Mucosa of rectum (tissue), 2 donors: ENCODE results near the gene NHLRC2.

Source experiments
- H3K27ac ChIP-seq, 2 donors: one replicate each; pipeline ENCODE4 v1.7.0; 2013; ENCODE audit warnings: inconsistent platforms in 2 of 2, low read depth in 2 of 2, low read length in 2 of 2
- H3K27me3 ChIP-seq, 2 donors: one replicate each; pipeline ENCODE4 v1.7.0; 2013; ENCODE audit warnings: low read length in 2 of 2; ENCODE audit not compliant: control insufficient read depth in 2 of 2, insufficient read depth in 2 of 2
- H3K36me3 ChIP-seq, 2 donors: one replicate each; pipeline ENCODE4 v1.7.0; 2013; ENCODE audit warnings: low read length in 2 of 2; ENCODE audit not compliant: control insufficient read depth in 2 of 2, insufficient read depth in 2 of 2
- H3K4me1 ChIP-seq, 2 donors: one replicate each; pipeline ENCODE4 v1.7.0; 2013; ENCODE audit warnings: low read length in 2 of 2, mild to moderate bottlenecking in 1 of 2; ENCODE audit not compliant: control insufficient read depth in 2 of 2, insufficient read depth in 2 of 2
- H3K4me3 ChIP-seq, 2 donors: one replicate each; pipeline ENCODE4 v1.7.0; 2013; ENCODE audit warnings: low read length in 2 of 2
- H3K9ac ChIP-seq, 2 donors: one replicate each; pipeline ENCODE4 v1.7.0; 2013; ENCODE audit warnings: low read length in 2 of 2, low read depth in 1 of 2, mild to moderate bottlenecking in 1 of 2
- H3K9me3 ChIP-seq, 2 donors: one replicate each; pipeline ENCODE4 v1.7.0; 2013; ENCODE audit warnings: low read length in 2 of 2; ENCODE audit not compliant: control insufficient read depth in 2 of 2
- donor health status: healthy.
- donor health status: Normal muscosa, but diverticular disease.

NHLRC2 gene

DNA sequence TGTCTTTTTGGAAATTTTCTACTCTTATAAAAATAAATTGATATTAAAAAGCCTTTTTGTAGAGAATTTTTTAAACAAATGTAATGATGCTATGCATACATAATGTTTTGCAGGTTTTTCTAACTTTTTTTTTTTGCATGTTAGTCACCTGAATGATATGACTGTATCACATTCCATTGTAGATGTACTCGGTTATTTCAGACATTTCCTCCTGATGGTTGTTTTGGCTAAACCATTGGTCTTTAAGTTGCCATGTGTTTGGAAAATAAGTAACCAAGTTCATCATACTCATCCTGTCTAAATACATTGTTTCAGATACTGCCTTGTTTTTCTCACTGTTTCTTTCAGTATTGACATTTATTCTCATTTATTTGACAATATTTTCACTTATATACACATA is 25.8 kb downstream of the NHLRC2 start:
- Histone ChIP-seq H3K9ac (no peak overlapping the region), H3K9me3 (no peaks in the 10 kb centered on the region), H3K4me1 (no peaks in the 10 kb centered on the region), H3K4me3 (no peak overlapping the region), H3K27me3 (no peaks in the 10 kb centered on the region), H3K27ac (no peak overlapping the region), H3K36me3 (peaks cover 3 to 8% of the 10 kb centered on the region in 2 donors)

DNA sequence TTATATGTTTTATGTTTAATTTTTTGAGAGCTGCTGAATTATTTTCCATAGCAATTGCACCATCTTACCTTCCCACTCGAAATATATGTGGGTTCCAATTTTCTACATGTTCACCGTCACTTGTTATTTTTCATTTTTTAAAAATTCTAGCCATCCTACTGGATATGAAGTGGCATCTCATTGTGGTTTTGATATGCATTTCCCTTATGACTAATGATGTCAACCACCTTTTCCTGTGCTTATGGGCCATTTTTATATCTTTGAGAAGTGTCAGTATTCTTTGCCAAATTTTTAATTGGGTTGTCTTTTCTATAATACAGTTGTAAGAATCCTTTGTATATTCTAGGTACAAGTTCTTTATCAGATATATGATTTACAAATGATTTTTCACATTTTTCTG is 27.8 kb downstream of the NHLRC2 start:
- no peaks in the 10 kb centered on the region for H3K9me3 ChIP-seq
- H3K27ac ChIP-seq, result no peak overlapping the region
- no peak overlapping the region for H3K9ac ChIP-seq
- no peaks in the 10 kb centered on the region for H3K4me1 ChIP-seq
- H3K36me3 ChIP-seq, result peaks cover 0 to 3% of the 10 kb centered on the region in 2 donors
- H3K27me3 ChIP-seq, result no peaks in the 10 kb centered on the region
- H3K4me3 ChIP-seq, result no peak overlapping the region

DNA sequence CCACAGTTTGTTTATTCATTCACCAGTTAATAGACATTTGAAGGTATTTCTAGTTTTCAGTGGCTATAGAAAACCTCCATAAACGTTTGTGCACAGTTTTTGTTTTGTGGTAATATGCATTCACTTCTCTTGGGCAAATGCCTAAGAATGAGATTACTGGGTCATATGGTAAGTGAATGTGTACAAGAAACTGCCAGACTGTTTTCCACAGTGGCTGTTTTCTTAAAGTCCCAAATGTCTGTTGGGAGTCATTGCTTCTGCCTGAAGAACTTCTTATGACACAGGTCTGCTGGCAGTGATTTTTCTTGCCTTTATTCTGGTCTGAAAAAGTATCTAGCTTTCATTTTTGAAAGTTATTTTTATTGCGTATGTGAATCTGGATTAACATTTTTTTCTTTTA is 35.5 kb downstream of the NHLRC2 start:
- Histone ChIP-seq H3K9me3 (no peaks in the 10 kb centered on the region), H3K36me3 (peaks cover 0 to 5% of the 10 kb centered on the region in 2 donors), H3K27ac (no peak overlapping the region), H3K4me1 (no peaks in the 10 kb centered on the region), H3K9ac (no peak overlapping the region), H3K27me3 (no peaks in the 10 kb centered on the region), H3K4me3 (no peak overlapping the region)

DNA sequence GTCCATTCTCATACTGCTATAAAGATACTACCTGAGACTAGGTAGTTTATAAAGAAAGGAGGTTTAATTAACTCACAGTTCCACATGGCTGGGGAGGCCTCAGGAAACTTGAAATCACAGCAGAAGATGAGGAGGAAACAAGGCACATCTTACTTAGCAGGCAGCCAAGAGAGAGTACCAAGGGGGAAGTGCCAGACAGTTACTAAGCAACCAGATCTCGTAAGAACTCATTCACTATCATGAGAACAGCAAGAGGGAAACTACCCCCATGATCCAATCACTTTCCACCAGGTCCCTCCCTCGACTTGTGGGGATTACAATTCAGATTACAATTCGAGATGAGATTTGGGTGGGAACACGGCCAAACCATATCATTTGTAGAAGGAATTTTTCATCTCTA is 36.3 kb downstream of the NHLRC2 start:
- no peak overlapping the region for H3K9ac ChIP-seq
- no peaks in the 10 kb centered on the region for H3K9me3 ChIP-seq
- H3K4me1 ChIP-seq, result no peaks in the 10 kb centered on the region
- H3K27ac ChIP-seq, result no peak overlapping the region
- H3K36me3 ChIP-seq, result peaks cover 2 to 5% of the 10 kb centered on the region in 2 donors
- no peak overlapping the region for H3K4me3 ChIP-seq
- no peaks in the 10 kb centered on the region for H3K27me3 ChIP-seq

DNA sequence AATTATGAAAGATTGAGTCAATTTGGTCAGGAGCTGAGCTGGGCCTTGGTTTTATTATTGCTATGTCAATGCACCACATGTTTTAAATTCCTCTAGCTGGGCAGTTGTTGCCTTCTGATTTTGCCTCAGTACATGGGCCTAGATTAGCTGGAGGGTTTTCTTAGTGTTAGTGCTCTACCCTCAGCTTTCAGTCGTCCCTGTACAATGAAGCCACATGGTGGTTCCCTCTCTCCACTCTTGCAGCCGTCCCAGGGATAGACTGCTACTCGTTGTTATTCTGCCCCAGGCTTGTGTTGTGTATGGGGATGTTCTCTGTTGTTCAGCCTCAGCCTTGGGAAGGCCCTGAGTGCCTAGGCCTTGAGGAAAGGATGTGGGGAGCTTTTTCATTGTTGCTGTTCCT is 37.0 kb downstream of the NHLRC2 start:
- Histone ChIP-seq H3K4me1 (no peaks in the 10 kb centered on the region), H3K27me3 (no peaks in the 10 kb centered on the region), H3K4me3 (no peak overlapping the region), H3K9me3 (no peaks in the 10 kb centered on the region), H3K9ac (no peak overlapping the region), H3K27ac (no peak overlapping the region), H3K36me3 (peaks cover 2 to 5% of the 10 kb centered on the region in 2 donors)

DNA sequence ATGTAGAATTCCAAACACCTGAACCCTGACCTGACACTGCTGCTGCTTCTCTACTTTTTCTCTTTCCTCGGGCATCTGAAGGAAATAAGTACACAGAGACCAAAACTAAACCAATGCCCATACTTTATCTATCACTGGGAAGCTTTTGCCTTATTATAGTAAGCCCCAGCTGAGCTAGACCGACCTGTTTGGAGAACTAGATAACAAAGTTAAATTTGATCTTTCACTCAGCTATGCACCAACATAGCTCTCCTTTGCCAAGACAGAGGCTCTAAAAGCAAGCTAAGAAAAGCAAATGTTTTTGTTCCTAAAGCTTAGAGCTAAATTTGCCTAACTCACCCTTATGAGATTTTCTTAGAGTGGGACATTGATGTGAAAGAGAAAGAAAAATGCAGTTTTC is 39.1 kb downstream of the NHLRC2 start:
- no peaks in the 10 kb centered on the region for H3K4me1 ChIP-seq
- H3K27ac ChIP-seq, result no peak overlapping the region
- H3K9me3 ChIP-seq, result no peaks in the 10 kb centered on the region
- H3K9ac ChIP-seq, result no peak overlapping the region
- peaks cover 8 to 9% of the 10 kb centered on the region in 2 donors for H3K36me3 ChIP-seq
- no peak overlapping the region for H3K4me3 ChIP-seq
- H3K27me3 ChIP-seq, result no peaks in the 10 kb centered on the region

DNA sequence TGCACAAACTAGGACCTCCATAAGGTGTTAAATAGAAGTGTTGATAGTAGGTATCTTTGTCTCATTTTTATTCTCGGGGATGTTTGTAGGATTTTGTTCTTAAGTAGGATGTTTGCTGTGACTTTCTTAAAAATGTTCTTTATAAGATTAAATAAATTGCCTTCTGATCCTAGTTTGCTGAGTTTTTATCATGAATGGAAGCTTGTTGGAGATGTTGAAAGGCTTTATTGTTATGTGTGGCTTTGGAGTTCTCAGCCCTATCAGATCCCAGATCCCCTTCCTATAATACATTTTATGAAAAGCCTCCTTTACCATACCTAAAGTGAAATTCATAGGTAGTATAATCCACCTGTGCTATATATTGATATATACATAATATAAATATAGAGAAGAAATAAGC is 40.1 kb downstream of the NHLRC2 start:
- Histone ChIP-seq H3K27ac (no peak overlapping the region), H3K4me3 (no peak overlapping the region), H3K36me3 (peaks cover 10 to 17% of the 10 kb centered on the region in 2 donors), H3K27me3 (no peaks in the 10 kb centered on the region), H3K9ac (no peak overlapping the region), H3K9me3 (no peaks in the 10 kb centered on the region), H3K4me1 (no peaks in the 10 kb centered on the region)

DNA sequence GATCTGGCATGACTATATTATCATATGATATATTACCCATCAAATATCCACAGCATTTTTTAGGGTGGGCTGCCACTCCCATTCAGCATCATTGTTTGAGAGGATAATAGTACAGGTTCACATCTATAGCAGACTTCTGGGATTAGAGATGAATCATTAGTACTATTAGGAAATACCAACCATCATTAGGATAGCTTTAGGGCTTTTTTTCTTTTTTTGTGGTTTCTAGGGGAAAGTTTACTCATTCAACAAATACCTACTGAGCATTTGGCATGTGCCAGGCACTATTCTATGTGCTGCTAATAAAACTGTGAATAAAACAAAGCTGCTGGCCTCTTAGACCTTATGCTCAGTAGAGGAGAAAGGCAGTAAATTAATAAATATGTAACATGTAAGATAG is 40.6 kb downstream of the NHLRC2 start:
- H3K27me3 ChIP-seq, result no peaks in the 10 kb centered on the region
- no peak overlapping the region for H3K27ac ChIP-seq
- H3K9me3 ChIP-seq, result no peaks in the 10 kb centered on the region
- H3K9ac ChIP-seq, result no peak overlapping the region
- no peak overlapping the region for H3K4me3 ChIP-seq
- peaks cover 10 to 17% of the 10 kb centered on the region in 2 donors for H3K36me3 ChIP-seq
- H3K4me1 ChIP-seq, result no peaks in the 10 kb centered on the region

DNA sequence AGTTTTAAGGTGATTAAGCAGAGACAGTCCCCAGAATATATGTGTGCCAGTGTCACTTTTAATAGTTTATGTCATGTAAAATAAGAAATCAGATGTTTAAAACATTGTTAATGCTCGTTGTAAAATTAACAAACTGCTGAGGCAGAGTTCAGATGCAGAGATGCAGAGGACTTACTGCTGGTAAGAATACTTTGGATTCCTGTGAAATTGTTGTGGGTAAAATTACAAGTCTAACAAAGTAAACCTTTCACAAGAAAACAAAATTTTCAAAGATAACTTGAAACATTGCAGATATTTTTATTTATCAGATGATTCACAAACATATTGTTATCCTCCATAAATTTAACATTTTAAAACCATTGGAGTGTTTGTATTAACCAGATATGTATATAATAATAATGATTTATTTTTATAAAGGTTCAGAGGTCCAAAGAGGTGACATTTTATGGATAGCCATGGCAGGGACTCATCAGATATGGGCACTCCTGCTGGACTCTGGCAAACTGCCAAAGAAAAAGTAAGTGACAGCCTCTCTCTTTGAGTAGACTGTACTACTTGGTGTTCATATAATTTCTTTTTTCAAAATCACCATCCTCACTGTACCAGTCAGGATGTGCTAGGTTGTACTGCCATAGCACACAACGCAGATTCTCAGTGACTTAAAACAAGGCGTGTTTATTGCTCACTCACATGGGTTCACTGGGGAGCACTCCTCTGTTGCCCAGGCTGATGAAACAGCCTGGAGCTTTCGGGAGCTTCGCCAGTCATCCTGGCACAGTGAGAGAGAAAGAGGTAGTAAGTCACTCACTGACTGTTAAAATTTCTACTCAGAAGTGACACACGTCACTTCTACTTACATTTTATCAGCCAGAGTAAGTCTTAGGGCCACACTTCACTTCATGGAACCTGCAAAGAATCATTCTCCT is 43.5 kb downstream of the NHLRC2 start:
- Histone ChIP-seq H3K9me3 (no peaks in the 10 kb centered on the region), H3K4me1 (no peaks in the 10 kb centered on the region), H3K27ac (no peak overlapping the region), H3K4me3 (no peak overlapping the region), H3K9ac (no peak overlapping the region), H3K36me3 (peaks cover 15 to 26% of the 10 kb centered on the region in 2 donors), H3K27me3 (no peaks in the 10 kb centered on the region)

DNA sequence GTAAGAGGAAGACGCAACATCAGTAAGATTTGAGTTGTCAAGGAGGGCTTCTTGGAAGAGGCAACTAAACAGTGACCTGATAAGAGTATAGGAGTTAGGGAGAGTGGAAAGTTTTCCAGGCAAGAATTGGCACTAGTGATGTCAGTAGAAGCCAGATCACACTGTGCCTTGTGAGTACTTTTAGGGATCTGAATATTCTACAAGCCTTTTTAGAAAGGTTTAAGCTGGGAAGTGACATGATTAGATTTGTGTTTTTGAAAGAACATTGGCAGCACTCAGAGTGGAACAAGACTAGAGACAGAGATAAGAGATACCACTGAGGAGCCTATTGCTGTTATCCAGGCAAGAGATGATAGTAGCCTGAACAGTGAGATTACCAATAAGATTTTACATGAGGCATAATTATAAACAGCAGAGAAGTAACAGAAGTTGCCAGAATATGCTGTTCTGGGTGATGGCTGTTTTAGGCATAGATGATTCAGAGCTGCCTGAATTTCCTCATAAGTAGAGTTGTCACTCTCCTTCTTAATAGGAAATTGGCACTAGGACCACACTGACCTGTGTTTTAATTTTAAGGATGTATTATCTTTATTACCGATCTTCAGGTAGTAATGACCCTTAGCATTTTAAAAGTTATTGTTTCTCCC is 45.6 kb downstream of the NHLRC2 start:
- H3K9ac ChIP-seq, result no peak overlapping the region
- H3K4me1 ChIP-seq, result no peaks in the 10 kb centered on the region
- no peaks in the 10 kb centered on the region for H3K27me3 ChIP-seq
- H3K27ac ChIP-seq, result no peak overlapping the region
- no peak overlapping the region for H3K4me3 ChIP-seq
- H3K9me3 ChIP-seq, result no peaks in the 10 kb centered on the region
- H3K36me3 ChIP-seq, result peaks cover 26 to 34% of the 10 kb centered on the region in 2 donors
